MM.1S (cell line): ENCODE results near the gene NTRK3.

Experiments
- DNase-seq: peaks from one replicate; pipeline ENCODE4 v3.0.0-alpha.2; 2015
- H2AFZ ChIP-seq: fragments of 300-600 bp; sonication (generic); 2 replicates; pipeline ENCODE4 v1.6.0; 2016; ENCODE audit warnings: antibody characterized with exemption, low read length
- H3F3A ChIP-seq: fragments of 300-600 bp; sonication (generic); 2 replicates; pipeline ENCODE4 v1.6.1; 2016; ENCODE audit warnings: mild to moderate bottlenecking, antibody characterized with exemption, low read length, moderate library complexity, mixed read lengths; ENCODE audit not compliant: insufficient read depth
- H3K27ac ChIP-seq: fragments of 300-600 bp; sonication (generic); 2 replicates; pipeline ENCODE4 v1.5.1; 2016; ENCODE audit warnings: mild to moderate bottlenecking, low read length
- H3K27me3 ChIP-seq: fragments of 300-600 bp; sonication (generic); replicated peaks from 2 replicates; pipeline ENCODE4 v1.6.0; 2016; ENCODE audit warnings: low read length; ENCODE audit not compliant: insufficient read depth
- H3K36me3 ChIP-seq: fragments of 300-600 bp; sonication (generic); replicated peaks from 2 replicates; pipeline ENCODE4 v1.6.1; 2016; ENCODE audit warnings: mild to moderate bottlenecking, low read length, mixed read lengths; ENCODE audit not compliant: insufficient read depth
- H3K4me1 ChIP-seq: fragments of 300-600 bp; sonication (generic); 2 replicates; pipeline ENCODE4 v1.6.1; 2016; ENCODE audit warnings: low read length, mixed read lengths
- H3K4me2 ChIP-seq: fragments of 300-600 bp; sonication (generic); 2 replicates; pipeline ENCODE4 v1.6.0; 2016; ENCODE audit warnings: low read depth, low read length
- H3K4me3 ChIP-seq: fragments of 300-600 bp; sonication (generic); 2 replicates; pipeline ENCODE4 v1.5.1; 2016; ENCODE audit warnings: low read length, mixed read lengths
- H3K79me2 ChIP-seq: fragments of 300-600 bp; sonication (generic); 2 replicates; pipeline ENCODE4 v1.6.1; 2016; ENCODE audit warnings: mixed run types, low read length, mixed read lengths
- H3K9ac ChIP-seq: fragments of 300-600 bp; sonication (generic); 2 replicates; pipeline ENCODE4 v1.6.1; 2016; ENCODE audit warnings: low read length, mixed read lengths
- H3K9me2 ChIP-seq: fragments of 300-600 bp; sonication (generic); replicated peaks from 2 replicates; pipeline ENCODE4 v1.6.1; 2016; ENCODE audit warnings: mild to moderate bottlenecking, low read length, mixed read lengths; ENCODE audit not compliant: insufficient read depth
- H3K9me3 ChIP-seq: fragments of 300-600 bp; sonication (generic); replicated peaks from 2 replicates; pipeline ENCODE4 v1.6.1; 2016; ENCODE audit warnings: mild to moderate bottlenecking, low read length, mixed read lengths; ENCODE audit not compliant: insufficient read depth
- H4K20me1 ChIP-seq: fragments of 300-600 bp; sonication (generic); 2 replicates; pipeline ENCODE4 v1.6.1; 2016; ENCODE audit warnings: mild to moderate bottlenecking, low read length, moderate library complexity, mixed read lengths; ENCODE audit not compliant: insufficient read depth
- EZH2 ChIP-seq: fragments of 300-600 bp; sonication (generic); optimal IDR thresholded peaks from 2 replicates; pipeline ENCODE3; 2017; ENCODE audit warnings: low read depth, mild to moderate bottlenecking, antibody characterized with exemption, low read length, mixed read lengths
- EZH2phosphoT487 ChIP-seq: fragments of 300-600 bp; sonication (generic); IDR thresholded peaks from 2 replicates; pipeline ENCODE4 v1.6.1; 2018; ENCODE audit warnings: antibody characterized with exemption, low read length
- TF ChIP-seq, protein P1 (sequence below): fragments of 300-600 bp; sonication (generic); IDR thresholded peaks from 2 replicates; pipeline ENCODE4 v1.5.1; 2016; ENCODE audit warnings: antibody characterized with exemption, low read length, mixed read lengths

Gene NTRK3

GRCh38 chr15:88043396-88043795 is 213.1 kb downstream of the NTRK3 start:
- H3K4me1 ChIP-seq, result peaks cover 4% of the 10 kb centered on the region; the same call in 1 of the 2 replicates
- no peak for DNase-seq
- H3K79me2 ChIP-seq, result no peaks in the 10 kb centered on the region
- H3K9me3 ChIP-seq, result no peaks in the 10 kb centered on the region
- H2AFZ ChIP-seq, result no peak overlapping the region
- no peak overlapping the region for H3K4me2 ChIP-seq
- H3K9me2 ChIP-seq, result no peaks in the 10 kb centered on the region
- no peaks in the 10 kb centered on the region for H4K20me1 ChIP-seq
- H3K27me3 ChIP-seq, result no peaks in the 10 kb centered on the region
- TF ChIP-seq EZH2, result no peak
- no peak overlapping the region for H3K27ac ChIP-seq
- H3K36me3 ChIP-seq, result no peaks in the 10 kb centered on the region
- H3F3A ChIP-seq, result no peaks in the 10 kb centered on the region
- no peak overlapping the region for H3K9ac ChIP-seq
- no peak overlapping the region for H3K4me3 ChIP-seq

DNA sequence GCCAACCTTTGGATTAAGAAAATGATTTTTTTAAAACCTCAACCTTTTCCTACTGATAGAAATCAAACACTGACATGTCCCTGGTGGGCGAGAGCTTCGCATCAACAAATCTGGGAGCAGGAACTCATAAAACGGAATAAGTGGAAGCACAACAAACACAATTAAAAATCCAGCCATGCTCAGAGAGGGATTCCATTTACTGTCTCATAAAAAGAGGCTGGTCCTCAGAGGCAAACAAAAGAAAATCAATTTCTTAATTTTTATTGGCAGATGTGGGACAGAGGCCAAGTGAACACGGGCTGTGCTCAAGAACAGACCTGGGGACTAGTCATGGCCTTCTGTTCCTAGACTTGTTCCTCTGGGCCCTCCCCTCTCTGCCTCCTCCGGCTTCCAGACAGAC is 214.5 kb downstream of the NTRK3 start:
- Histone ChIP-seq H3K79me2 (no peaks in the 10 kb centered on the region), H3K4me3 (no peak overlapping the region)

GRCh38 chr15:88040516-88040915 is 216.0 kb downstream of the NTRK3 start:
- Histone ChIP-seq H3K9me3 (no peaks in the 10 kb centered on the region), H3K4me2 (no peak overlapping the region), H2AFZ (no peak overlapping the region), H3K27ac (no peak overlapping the region), H3K9ac (no peak overlapping the region), H3K27me3 (no peaks in the 10 kb centered on the region), H3K4me1 (no peaks in the 10 kb centered on the region), H4K20me1 (no peaks in the 10 kb centered on the region), H3K4me3 (no peak overlapping the region), H3K9me2 (no peaks in the 10 kb centered on the region), H3K79me2 (no peaks in the 10 kb centered on the region), H3F3A (no peaks in the 10 kb centered on the region), H3K36me3 (no peaks in the 10 kb centered on the region)
- TF ChIP-seq, protein P1, sequence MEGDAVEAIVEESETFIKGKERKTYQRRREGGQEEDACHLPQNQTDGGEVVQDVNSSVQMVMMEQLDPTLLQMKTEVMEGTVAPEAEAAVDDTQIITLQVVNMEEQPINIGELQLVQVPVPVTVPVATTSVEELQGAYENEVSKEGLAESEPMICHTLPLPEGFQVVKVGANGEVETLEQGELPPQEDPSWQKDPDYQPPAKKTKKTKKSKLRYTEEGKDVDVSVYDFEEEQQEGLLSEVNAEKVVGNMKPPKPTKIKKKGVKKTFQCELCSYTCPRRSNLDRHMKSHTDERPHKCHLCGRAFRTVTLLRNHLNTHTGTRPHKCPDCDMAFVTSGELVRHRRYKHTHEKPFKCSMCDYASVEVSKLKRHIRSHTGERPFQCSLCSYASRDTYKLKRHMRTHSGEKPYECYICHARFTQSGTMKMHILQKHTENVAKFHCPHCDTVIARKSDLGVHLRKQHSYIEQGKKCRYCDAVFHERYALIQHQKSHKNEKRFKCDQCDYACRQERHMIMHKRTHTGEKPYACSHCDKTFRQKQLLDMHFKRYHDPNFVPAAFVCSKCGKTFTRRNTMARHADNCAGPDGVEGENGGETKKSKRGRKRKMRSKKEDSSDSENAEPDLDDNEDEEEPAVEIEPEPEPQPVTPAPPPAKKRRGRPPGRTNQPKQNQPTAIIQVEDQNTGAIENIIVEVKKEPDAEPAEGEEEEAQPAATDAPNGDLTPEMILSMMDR, result no peak
- TF ChIP-seq EZH2 (no peak), EZH2phosphoT487 (no peak)
- no peak for DNase-seq

More for the DNA sequence above, 214.5 kb downstream of the NTRK3 start:
- Histone ChIP-seq H3K4me1 (no peaks in the 10 kb centered on the region), H3K27ac (no peak overlapping the region), H3K36me3 (no peaks in the 10 kb centered on the region), H3K9me3 (no peaks in the 10 kb centered on the region), H3K9ac (no peak overlapping the region), H3K4me2 (no peak overlapping the region), H3K9me2 (no peaks in the 10 kb centered on the region), H2AFZ (no peak overlapping the region), H4K20me1 (no peaks in the 10 kb centered on the region), H3K27me3 (no peaks in the 10 kb centered on the region), H3F3A (no peaks in the 10 kb centered on the region)
- no peak for DNase-seq
- TF ChIP-seq EZH2, result no peak
- no peak for TF ChIP-seq EZH2phosphoT487
- TF ChIP-seq, protein P1, result no peak

DNA sequence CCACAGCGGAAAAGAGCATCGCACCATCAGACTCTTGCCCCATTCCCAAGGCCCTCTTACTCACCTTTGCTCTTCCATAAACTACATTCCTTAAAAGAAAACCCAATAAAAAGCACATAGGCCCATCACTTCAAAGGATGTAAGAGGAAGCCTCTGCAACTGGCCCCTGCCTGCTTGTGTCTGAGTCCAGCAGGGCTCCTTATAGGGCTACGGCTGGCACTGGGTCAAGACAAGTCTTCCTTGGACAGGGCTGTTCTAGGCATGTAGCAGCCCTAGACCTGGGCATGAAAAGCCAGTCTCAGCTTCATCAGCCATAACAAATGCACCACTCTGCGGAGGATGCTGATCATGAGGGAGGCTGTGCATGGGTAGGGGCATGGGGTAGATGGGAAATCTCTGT is 218.3 kb downstream of the NTRK3 start:
- Histone ChIP-seq H3K9me3 (no peaks in the 10 kb centered on the region), H2AFZ (no peak overlapping the region), H3K27me3 (no peaks in the 10 kb centered on the region), H3K9me2 (no peaks in the 10 kb centered on the region), H3K36me3 (no peaks in the 10 kb centered on the region), H4K20me1 (no peaks in the 10 kb centered on the region), H3K4me2 (no peak overlapping the region), H3K27ac (no peak overlapping the region), H3K9ac (no peak overlapping the region), H3K4me1 (no peaks in the 10 kb centered on the region), H3K79me2 (no peaks in the 10 kb centered on the region), H3K4me3 (no peak overlapping the region), H3F3A (no peaks in the 10 kb centered on the region)
- TF ChIP-seq EZH2phosphoT487 (no peak), EZH2 (no peak)
- TF ChIP-seq, protein P1, result no peak
- DNase-seq, result no peak
